ENCODE results near the gene BMAL1.
"Not testable (repeated sequence)": the region's sequence is repeated elsewhere in the genome, so short reads cannot be mapped to it uniquely, and the experiment has no call there.

The BMAL1 gene

DNA sequence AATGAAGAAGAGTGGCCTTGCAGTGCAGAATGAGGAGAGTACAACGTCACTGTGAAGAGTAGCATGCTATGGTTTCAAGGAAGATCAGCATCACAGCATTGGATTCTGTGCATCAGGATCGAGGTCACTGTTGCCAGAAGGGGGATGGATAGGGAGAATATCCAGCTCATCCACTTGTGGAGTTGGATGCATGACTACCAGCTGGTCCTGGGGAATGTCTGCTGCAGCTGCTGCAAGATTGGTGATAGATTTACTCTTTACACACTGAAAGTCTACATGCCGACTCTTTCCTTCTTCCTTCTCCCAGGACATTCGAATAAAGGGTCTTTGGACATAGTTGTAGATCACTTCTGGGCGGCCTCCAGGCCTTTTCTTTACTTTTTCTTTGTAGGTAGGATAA is 111.2 kb downstream of the BMAL1 start:
- no peak for DNase-seq

DNA sequence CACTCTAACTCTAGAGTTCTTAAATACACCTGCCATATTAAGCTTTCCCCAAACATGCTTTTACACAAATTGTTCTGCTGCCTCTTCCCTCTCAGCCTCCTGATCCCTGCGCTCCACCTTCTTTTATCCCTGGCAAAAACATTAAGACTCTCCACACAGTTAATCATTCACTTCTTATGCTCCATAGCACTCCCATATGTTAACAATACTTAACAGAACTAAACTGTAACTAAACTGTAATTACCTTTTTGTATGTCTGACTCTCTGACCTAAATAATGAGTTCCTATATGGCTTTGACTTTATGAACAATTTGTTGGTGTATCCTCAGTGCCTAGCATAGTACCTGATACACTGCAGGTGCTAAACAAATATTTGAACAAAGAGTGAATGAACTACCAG is 113.6 kb downstream of the BMAL1 start:
- DNase-seq: no peak

DNA sequence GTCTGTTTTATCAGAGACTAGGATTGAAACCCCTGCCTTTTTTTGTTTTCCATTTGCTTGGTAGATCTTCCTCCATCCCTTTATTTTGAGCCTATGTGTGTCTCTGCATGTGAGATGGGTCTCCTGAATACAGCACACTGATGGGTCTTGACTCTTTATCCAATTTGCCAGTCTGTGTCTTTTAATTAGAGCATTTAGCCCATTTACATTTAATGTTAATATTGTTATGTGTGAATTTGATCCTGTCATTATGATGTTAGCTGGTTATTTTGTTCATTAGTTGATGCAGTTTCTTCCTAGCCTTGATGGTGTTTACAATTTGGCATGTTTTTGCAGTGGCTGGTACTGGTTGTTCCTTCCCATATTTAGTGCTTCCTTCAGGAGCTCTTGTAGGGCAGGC is 120.7 kb downstream of the BMAL1 start:
- DNase-seq: not testable (repeated sequence)

DNA sequence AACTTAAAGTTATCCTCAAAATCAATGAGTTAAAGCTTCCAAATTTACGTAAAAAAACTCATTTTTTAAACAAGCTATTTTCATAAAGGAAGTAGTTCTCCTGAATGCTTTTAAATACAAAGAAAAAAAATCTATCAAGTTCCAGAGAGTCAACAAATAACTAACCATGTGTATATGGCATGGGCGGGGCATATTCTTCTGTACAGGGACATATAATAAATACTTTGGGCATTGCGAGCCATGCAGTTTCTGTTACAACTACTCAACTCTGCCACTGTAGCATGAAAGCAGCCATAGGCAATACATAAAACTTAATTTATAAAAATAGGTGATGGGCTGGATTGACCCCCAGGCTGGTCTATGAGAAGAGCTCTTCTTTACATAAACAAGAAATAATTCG is 127.6 kb downstream of the BMAL1 start:
- DNase-seq: no peak

DNA sequence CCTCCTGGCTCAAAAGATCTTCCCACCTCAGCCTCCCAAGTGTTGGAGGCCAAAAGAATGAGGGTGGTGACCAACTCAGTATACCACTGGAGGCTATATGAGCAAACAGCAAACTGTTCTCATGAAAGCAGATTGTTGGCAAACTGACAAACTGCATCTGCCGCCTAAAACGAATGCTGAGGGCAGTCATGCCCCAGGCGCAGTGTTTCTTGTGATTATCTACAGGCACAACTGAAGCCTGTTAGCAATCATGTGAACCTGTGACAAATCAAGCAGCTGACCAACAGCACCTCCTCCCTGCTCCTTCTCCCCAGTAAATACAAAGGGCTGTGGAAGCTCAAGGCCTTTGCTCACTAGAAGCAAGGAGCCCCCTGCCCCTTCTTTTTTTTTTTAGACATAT is 137.6 kb downstream of the BMAL1 start:
- DNase-seq: peak; percentile 36

DNA sequence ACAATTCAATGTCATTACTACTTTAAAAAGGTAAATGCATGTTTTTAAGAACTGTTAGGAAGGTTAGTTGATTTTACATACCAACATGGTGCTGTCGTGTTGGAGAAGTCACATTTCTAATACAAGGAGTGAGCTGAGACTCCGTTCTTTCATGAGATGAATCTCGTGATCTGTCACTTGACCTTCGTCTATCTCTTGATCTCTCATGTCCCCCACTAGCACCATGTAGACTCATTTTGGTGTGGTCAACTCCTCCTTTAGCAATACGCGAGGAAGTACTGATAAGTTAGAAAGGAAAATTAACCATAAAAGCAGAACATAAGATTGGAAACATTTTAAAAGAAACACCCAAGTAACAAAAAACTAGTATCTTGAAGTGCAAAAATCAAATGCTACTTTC is 144.0 kb downstream of the BMAL1 start:
- peak; percentile 7 for DNase-seq

DNA sequence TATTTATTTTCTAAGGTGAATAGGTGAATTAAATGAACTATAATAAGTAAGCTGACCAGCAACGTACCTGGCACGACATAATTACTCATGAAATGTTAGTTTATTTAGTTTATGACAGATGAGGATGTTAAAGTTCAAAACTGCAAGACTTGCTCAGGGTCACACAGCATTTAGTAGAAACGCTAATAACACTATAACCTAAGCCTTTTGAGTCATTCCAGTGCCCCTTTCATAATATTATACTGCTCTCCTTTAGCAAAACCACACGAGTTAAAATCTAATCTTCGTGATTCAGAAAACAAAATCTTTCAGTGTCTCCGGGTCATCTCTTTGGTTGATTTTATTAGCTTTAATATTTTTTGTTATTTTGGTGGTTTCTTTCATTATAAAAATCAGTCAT is 145.8 kb downstream of the BMAL1 start:
- no peak for DNase-seq

DNA sequence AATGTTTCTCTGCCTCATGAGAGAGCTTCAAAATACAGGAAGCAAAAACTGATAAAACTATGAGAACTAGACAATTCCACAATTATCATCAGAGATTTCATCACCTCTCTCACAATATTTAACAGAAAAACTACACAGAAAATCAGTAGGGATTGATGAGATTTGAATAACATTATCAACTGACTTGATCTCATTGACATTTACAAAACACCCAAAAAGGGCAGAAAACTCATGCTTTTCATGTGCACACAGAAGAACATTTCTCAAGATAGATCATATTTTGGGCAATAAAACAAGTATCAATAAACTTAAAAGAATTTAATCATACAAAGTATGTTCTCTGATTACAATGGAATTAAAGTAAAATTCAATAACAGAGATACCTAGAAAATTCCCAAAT is 149.8 kb downstream of the BMAL1 start:
- no peak for DNase-seq

DNA sequence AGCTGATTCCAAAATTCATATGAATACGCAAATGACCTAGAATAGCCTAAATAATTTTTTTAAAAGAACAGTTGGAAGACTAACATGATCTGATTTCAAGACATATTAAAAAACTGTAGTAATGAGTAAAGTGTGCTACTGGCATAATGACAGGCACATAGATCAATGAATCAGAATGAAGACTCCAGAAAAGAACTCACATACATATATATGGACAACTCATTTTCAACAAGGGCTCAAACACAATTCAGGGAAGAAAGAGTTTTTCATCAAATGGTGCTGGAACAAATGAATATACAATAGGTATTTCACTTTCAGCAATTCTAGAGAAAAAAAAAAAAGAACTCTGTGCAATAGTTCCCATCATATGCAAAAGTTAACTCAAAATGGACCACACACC is 151.7 kb downstream of the BMAL1 start:
- DNase-seq: no peak

DNA sequence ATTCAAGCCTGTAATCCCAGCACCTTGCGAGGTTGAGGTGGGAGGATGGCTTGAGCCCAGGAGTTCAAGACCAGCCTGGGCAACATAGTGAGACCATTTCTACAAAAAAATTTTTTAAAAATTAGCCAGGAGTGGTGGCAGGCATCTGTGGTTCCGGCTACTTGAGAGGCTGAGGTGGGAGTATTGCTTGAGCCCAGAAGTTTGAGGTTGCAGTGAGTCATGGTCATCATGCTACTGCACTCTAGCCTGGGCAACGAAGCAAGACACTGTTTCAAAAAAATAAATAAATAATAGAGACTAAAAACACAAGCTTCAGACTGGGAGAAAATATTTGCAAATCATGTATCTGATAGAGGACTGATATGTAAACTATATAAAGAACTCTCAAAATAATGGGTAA is 152.2 kb downstream of the BMAL1 start:
- DNase-seq: no peak

DNA sequence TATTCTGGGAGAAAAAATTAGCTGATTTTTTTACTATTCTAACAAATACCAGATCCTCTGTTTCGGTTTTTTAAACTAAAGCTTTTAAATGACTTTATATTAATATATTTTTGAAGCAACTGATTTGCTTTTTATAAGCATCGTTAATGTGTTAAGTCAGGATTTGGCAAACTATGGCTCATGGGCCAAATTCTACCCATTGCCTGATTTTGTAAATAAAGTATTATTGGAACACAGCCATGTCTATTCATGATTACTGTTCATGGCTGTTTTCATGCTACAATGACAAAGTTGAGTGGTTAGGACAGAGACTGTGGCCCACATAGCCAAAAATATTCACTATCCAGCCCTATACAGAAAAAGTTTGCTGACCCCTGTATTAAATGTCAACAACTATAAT is 155.8 kb downstream of the BMAL1 start:
- DNase-seq: no peak

DNA sequence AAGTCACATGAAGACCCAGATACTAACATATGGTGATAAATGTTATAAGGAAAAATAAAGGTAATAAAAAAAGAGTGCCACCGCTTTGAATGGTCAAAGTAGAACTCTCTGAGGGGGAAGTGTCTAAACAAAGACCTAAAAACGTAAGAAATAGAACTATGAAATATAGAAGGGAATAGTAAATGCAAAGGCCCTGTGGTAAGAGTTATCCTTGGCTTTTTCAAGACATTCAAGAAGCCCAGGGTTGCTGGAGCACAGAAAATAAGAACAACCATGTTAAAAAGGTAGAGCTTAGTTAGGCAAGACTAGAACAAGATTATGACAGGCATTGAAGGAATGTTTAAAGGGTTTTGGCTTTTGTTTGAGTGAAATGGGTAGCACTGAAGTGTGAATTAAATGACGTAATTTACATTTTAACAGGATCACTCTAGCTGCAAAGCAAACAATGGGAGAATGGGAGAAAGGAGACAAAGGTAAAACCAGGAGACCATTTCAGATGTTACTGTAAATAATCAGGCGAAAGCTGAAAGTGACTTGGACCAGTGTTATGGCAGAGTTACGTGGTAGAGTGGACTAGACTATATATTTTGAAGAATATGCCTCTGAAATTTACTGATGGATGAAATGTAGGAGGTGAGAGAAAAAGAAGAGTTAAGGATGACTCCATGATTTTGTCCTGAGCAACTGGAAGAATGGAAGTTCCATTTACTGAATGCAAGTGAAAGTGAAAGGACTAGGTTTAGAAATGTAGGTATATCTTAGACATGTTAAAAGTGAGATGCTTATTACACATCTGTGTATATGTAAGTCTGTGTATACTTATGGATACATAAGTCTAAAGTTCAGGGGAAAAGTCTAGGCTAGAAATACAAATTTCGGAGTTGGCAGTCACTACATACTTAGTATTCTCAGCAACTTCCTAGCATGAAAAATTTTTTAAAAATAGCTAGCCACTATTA is 156.9 kb downstream of the BMAL1 start:
- no peak for DNase-seq

DNA sequence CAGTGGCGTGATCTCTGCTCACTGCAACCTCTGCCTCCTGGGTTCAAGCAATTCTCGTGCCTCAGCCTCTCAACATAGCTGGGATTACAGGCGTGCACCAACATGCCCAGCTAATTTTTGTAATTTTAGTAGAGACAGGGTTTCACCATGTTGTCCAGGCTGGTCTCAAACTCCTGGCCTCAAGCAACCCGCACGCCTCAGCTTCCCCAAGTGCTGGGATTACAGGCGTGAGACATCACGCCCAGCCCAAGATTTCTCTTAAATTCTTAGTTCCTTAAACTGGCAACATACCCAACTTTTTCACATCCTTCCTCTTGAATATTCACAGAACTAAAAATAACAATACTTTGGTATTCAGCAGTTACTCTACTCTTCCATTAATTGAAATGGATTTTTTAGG is 159.2 kb downstream of the BMAL1 start:
- not testable (repeated sequence) for DNase-seq
